ENCODE measurements around the gene GALR2. TPM values are rescaled to one million over a fixed set of nuclear protein-coding genes. Genes with fewer than 3 reads are reported as not detected.

Gene GALR2
- polyA plus RNA-seq: 0.06 TPM in 1 of 3 replicates, not detected in the others
- not detected for polyA plus RNA-seq (2011; ENCODE audit: low read depth)
- 0.08 TPM in 1 of 2 replicates, not detected in the other for polyA plus RNA-seq (2011; cell fraction: cytosol; rRNA removed)
- 0.08 and 0.17 TPM in 2 replicates for polyA plus RNA-seq (2011; cell fraction: nucleus; rRNA removed)
- 0.24 TPM in 1 of 2 replicates, not detected in the other for polyA plus RNA-seq (2012; ENCODE audit: low replicate concordance)
- not detected in 3 replicates for polyA minus RNA-seq
- not detected for polyA minus RNA-seq (2011; cell fraction: cytosol; rRNA and poly(A)+ RNA removed)
- not detected in 2 replicates for polyA minus RNA-seq (2011; cell fraction: nucleus; rRNA and poly(A)+ RNA removed)

GRCh38 chr17:76074390-76075363 is at the start of gene GALR2:
Gene GALR2 (plus strand): TSS chr17:76074781. CDS start chr17:76074884, 103 bp downstream.
- peak; percentile 87 for TF ChIP-seq EZH2 (IDR thresholded peaks at IDR 0.05; ENCODE audit: low read length)
- TF ChIP-seq CTCF (optimal IDR thresholded peaks at IDR 0.05 in 1 of 3, IDR thresholded peaks at IDR 0.05 in 1 of 3, conservative IDR thresholded peaks at IDR 0.05 in 1 of 3; ENCODE audit: extremely low read depth in 1 of 3, insufficient read depth in 2 of 3, low read length in 3 of 3): no peak
- no peaks in the 10 kb centered on the region for H3K9me3 ChIP-seq (ENCODE audit: control insufficient read depth, low read depth, low read length)
- no peak within 1 kb of the TSS for H3K27ac ChIP-seq (ENCODE audit: control insufficient read depth, insufficient read depth, low read length)
- H3K27me3 ChIP-seq (ENCODE audit: control insufficient read depth, extremely low read depth, insufficient read depth, low read length): peaks cover 64% of the 10 kb centered on the region
- dilution Hi-C loops (cut with MboI; ENCODE audit: extremely low pct_ligation_motif_present, low sequenced_read_pairs): no loop called here
- H2AFZ ChIP-seq (ENCODE audit: control insufficient read depth, low read length): no peak within 1 kb of the TSS
- H3K36me3 ChIP-seq (ENCODE audit: control insufficient read depth in 2 of 2, extremely low read depth in 1 of 2, insufficient read depth in 2 of 2, low read length in 2 of 2): no peaks in the 10 kb centered on the region
- no peak within 1 kb of the TSS for H3K4me3 ChIP-seq (ENCODE audit: control insufficient read depth in 2 of 3, extremely low read depth in 1 of 3, insufficient read depth in 2 of 3, low read depth in 1 of 3, low read length in 3 of 3)
- peaks cover 19% of the 10 kb centered on the region for H3K4me1 ChIP-seq (ENCODE audit: control insufficient read depth, extremely low read depth, insufficient read depth, low read length)
- H3K9ac ChIP-seq (ENCODE audit: control insufficient read depth, extremely low read depth, insufficient read depth, low read length): no peak within 1 kb of the TSS
- DNase-seq (ENCODE audit: low read depth, low spot score): no peak
- no peak for FAIRE-seq
- no peaks in the 10 kb centered on the region for H3K9me1 ChIP-seq (ENCODE audit: control insufficient read depth, extremely low read depth, insufficient read depth, low read length)
- peaks cover 32% of the 10 kb centered on the region for H3K79me2 ChIP-seq (ENCODE audit: control insufficient read depth, insufficient read depth, low read length)
- no peaks in the 10 kb centered on the region for H4K20me1 ChIP-seq (ENCODE audit: control insufficient read depth, extremely low read depth, insufficient read depth, low read length)
- peak within 1 kb of the TSS; percentile 49 for H3K4me2 ChIP-seq (ENCODE audit: control insufficient read depth, extremely low read depth, insufficient read depth, low read depth, low read length)

GRCh38 chr17:76025294-76025693 is 49.3 kb upstream of the GALR2 start:
- dilution Hi-C loops (cut with MboI; ENCODE audit: extremely low pct_ligation_motif_present, low sequenced_read_pairs): no loop called here
- no peak for DNase-seq (ENCODE audit: low read depth, low spot score)
- Histone ChIP-seq H2AFZ (ENCODE audit: control insufficient read depth, low read length) (no peak overlapping the region), H3K36me3 (ENCODE audit: control insufficient read depth in 2 of 2, extremely low read depth in 1 of 2, insufficient read depth in 2 of 2, low read length in 2 of 2) (peaks cover 0 to 10% of the 10 kb centered on the region in 2 experiments), H3K27ac (ENCODE audit: control insufficient read depth, insufficient read depth, low read length) (no peak overlapping the region), H4K20me1 (ENCODE audit: control insufficient read depth, extremely low read depth, insufficient read depth, low read length) (peaks cover 4% of the 10 kb centered on the region), H3K4me1 (ENCODE audit: control insufficient read depth, extremely low read depth, insufficient read depth, low read length) (peaks cover 21% of the 10 kb centered on the region), H3K79me2 (ENCODE audit: control insufficient read depth, insufficient read depth, low read length) (peaks cover 11% of the 10 kb centered on the region), H3K9ac (ENCODE audit: control insufficient read depth, extremely low read depth, insufficient read depth, low read length) (peak overlapping the region; percentile 41), H3K27me3 (ENCODE audit: control insufficient read depth, extremely low read depth, insufficient read depth, low read length) (no peaks in the 10 kb centered on the region), H3K9me1 (ENCODE audit: control insufficient read depth, extremely low read depth, insufficient read depth, low read length) (no peaks in the 10 kb centered on the region), H3K4me3 (ENCODE audit: control insufficient read depth in 2 of 3, extremely low read depth in 1 of 3, insufficient read depth in 2 of 3, low read depth in 1 of 3, low read length in 3 of 3) (peak overlapping the region; percentile 35 to 74 (median 42)), H3K4me2 (ENCODE audit: control insufficient read depth, extremely low read depth, insufficient read depth, low read depth, low read length) (peak overlapping the region; percentile 83), H3K9me3 (ENCODE audit: control insufficient read depth, low read depth, low read length) (no peaks in the 10 kb centered on the region)
- FAIRE-seq: peak; percentile 26
- TF ChIP-seq EZH2 (IDR thresholded peaks at IDR 0.05; ENCODE audit: low read length): no peak
- no peak for TF ChIP-seq CTCF (optimal IDR thresholded peaks at IDR 0.05 in 1 of 3, IDR thresholded peaks at IDR 0.05 in 1 of 3, conservative IDR thresholded peaks at IDR 0.05 in 1 of 3; ENCODE audit: extremely low read depth in 1 of 3, insufficient read depth in 2 of 3, low read length in 3 of 3)
